GM18909 (cell line): ENCODE measurements around the gene LDLRAD3.

ENCODE experiments used
- ATAC-seq: cut with Tn5 transposase; IDR thresholded peaks from one replicate; pipeline ENCODE4 v1.9.1; 2021; ENCODE audit warnings: mild to moderate bottlenecking; ENCODE audit not compliant: unreplicated experiment, poor library complexity

Gene LDLRAD3

DNA sequence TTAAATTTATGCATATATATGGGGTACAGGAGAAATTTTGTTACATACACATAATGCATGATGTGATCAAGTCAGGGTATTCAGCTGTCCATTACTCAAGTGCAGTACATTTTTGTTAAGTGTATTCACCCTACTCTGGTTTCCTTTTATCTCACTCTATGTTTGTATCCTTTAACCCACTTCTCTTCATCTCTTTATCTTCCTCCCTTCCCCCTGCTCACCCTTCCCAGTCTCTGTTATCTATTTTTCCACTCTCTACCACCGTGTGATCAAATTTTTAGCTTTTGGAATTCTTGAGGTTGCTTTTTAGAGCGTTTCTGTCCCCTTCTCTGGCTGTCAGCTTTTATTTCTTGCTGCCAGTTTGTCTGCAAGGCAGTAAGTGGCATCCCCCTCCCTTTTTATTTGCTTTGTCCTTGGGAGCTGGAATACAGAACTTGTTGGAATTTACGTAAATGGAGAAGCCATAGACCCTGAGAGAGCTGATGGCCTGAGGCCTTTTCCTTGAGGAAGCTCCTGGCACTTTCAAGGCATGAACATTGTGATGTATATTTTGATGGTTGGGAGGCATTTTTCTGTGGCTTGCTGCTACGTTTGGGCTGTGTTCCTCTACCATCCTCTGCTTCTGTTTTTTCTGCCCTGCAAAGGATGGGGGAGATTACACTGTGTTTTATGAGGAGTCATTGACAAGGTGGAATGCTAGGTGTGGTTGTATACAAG, 148.6 kb downstream of the LDLRAD3 start:
- ATAC-seq: no peak

DNA sequence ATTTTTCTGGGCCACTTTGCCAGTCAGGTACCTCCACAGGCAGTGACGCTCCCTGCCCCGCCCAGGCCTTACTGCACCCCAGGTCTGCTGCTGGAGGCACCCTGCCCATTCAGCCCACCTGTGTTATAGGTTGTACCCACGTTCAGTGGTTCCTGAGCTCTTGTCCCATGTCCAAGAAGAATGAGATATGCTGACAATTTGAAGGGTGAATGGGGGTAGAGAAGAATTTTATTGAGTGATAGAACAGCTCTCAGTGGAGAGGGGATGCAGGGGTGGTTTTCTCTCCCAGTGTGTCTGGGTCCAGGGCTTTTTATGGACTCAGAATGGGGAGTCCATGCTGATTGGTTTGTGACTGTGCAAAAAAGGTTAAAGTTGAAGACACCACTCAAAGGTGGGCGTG, 149.7 kb downstream of the LDLRAD3 start:
- ATAC-seq: no peak

DNA sequence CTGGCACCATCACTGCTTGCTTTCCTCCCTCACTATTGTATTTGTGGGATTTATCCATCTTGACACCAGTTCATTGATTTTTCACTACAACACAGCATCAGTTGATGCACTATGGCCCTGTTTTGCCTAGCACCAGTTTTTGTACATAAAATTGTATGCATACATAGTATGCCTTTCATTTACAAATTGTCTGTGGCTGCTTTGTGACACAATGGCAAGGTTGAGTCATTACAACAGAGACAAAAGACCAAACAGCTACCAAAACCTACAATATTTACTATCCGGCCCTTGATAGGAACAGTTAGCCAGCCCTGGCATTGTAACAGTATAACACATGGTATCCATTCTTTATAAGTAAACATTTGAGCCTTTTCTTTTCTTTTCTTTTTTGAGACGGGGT, 150.3 kb downstream of the LDLRAD3 start:
- no peak for ATAC-seq

DNA sequence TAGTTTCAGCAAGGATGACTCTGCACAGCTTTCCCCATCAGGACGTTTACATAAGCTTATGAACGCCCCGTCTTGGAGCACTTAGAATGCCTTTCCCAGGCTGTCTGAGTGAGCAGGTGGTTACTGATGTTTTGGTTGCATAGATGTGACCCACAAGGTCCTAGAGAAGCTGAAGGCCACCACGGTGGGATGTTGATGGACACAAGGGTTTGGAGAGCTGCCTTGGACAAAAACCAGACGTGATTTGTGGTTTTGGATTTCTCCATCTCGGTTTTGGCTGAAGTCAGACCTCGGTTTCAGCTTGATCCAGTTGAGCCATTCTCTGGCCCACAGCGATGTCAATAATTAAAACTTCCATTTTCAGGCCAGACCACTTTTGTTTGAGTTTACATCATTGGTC, 151.9 kb downstream of the LDLRAD3 start:
- ATAC-seq: no peak

DNA sequence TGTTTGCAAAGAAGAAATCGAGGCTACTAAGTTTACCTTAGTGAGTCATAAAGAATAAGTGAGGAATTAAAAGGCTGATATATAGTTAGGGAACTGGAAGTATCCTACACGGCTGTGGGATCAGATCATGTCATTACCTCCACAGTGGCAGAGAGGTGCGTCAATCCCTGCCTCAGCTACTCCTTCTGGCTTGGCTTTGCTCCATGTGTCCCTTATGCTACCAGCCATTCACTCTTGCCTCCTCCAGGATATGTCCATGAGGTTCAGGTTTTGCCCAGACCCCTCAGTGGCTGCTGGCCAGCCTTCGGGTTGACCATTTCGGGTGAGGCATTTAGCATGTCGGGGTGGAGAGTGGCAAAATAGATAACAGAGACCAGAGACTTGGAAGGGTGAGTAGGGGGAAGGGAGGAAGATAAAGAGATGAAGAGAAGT, 153.4 kb downstream of the LDLRAD3 start:
- no peak for ATAC-seq

DNA sequence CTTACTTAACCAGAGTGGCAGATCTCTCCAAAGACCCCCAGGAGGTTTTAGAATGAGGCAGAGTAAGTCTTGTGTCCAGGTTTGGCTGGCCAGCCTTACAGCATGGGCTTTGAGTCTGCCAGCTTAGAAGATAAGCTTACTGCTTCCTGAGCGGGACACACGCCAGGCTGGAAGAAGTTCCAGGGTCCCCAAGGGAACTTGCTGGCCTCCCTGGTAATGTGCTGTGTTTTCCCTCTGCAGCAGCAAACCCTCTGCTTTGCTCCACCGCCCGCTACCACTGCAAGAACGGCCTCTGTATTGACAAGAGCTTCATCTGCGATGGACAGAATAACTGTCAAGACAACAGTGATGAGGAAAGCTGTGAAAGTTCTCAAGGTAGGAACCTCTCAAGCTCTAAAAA, 154.2 kb downstream of the LDLRAD3 start:
- ATAC-seq: no peak

DNA sequence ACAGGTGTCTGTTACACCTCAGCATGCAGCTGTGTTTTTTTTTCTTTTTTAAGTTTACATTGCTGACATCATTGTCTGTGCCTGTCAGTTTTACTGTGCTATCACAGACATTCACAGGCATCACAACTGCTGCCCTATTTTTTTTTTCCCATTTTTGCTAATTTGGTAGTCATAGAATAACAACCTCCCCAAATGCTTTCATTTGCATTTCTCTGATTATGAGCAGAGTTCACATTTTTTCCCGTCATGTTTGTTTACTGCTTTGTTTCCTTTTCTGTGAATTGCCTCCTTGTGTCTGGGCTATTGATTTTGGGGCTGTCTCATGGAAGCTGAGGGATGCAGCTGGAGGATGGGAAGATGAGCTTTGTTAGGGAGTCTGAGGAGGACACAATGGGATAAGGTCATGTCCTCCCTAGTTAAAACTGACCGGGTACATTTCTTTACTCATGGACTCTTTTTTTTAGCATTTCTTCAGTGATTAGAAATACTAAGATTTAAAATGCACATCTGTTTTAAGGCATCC, 155.1 kb downstream of the LDLRAD3 start:
- ATAC-seq: no peak

DNA sequence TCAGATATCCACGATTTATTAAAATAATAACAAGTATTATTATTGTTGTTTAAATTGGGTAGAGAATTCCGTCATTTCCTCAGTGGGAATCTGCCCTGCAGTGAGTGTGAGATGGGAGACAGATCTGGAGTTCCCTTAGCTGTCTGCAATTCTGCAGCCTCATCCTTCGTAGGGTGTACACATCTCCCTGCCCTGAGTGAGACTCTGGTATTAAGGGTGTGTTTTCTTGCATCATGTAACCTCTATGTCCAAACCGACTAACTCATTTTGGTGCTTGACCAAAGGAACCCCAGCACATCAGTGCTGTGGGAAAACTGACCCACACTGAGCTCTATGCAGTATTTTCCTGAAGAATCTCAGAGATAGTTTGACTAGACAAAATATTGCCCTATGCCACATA, 157.6 kb downstream of the LDLRAD3 start:
- no peak for ATAC-seq

DNA sequence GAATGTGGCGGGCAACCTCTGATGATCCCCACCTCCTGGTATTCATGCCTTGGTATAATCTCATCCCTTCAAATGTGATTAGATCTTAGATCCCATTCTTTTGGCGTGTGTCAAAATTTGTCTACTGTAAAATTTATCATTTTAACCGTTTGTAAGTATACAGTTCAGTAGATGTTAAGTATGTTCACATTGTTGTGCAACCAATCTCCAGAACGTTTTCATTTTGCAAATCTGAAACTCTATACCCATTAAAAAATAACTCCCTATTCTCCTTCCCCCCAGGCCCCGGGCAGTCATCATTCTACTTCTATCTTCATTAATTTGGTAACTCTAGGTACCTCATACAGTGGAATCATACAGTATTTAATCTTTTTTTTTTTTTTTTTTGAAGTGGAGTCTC, 159.0 kb downstream of the LDLRAD3 start:
- ATAC-seq: no peak

DNA sequence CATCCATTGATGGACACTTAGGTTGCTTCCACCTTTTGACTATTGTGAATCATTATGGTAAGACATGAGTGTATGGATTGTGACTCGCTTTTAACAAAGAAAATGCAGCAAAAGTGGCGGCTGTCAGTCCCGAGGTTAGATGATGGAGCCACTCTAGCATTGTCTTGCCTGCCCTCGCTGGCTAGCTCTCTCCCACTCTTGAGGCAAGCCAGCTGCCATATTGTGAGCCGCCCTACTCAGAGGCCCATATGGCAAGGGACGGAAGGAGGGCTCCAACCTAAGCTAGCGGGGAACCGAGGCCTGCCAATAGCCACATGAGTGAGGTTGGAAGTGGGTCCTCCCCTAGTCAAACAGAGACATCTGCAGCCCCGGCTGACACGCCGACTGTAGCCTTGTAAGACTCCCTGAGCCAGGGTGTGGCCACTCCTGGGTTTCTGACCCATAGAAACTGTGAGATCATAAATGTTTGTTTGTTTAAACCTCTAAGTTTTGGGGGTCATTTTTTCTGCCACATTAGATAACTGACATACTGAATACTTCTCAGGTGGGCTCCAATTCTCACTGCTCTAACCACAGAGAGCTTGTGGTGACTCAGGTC, 160.2 kb downstream of the LDLRAD3 start:
- no peak for ATAC-seq

DNA sequence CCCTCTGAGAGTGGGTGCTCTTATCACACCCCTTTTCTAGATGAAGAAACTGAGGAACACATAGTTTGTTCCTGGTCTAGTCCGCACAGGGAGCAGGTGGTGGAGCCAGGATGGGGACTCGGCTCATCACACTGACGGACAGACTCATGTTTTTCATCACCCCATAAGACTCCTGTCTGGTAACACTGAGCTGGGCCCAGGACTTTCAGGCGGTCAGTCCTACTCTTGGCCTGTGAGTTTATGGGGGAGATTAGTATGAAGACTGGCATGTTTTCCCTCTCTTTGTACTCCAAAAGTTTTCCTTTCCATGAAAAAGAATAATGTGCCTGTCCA, 160.8 kb downstream of the LDLRAD3 start:
- ATAC-seq: no peak

DNA sequence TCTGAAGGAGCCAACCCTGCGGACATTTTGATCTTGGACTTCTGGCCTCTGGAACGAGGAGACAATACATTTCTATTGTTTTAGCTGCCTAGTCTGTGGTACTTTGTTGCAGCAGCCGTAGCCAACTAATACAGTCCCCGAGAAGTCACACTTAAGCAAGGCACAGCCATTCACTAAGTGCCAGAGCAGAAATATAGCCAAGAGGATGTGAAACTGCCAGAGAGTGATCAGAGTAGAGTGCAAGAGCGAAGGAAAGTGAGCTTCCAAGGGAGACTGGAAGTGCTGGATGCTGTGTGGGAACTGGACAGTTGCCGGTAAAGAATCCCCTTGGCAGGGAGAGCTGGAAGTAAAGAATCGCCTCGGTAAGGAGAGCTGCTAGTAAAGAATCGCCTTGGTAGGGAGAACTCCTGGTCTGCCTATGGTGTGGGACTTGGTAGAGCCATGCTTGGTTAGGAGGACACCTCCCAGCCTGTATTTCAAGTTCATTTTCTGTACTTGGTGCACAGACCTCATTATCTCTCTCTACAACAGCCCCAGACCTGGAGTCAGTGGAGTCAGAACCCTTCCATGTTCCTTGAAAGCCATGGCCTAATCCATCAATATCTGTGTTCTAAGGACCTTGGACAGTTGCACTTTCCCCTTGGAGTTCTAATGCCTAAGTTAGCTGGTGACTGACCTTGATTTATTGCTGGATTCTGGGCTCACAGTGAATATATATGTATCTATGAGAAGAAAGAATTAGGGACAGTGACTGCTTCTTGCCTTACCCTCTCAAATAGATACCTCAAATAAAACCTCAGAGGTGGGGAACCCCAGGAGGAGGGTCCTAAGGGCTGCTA, 162.1 kb downstream of the LDLRAD3 start:
- ATAC-seq: no peak

DNA sequence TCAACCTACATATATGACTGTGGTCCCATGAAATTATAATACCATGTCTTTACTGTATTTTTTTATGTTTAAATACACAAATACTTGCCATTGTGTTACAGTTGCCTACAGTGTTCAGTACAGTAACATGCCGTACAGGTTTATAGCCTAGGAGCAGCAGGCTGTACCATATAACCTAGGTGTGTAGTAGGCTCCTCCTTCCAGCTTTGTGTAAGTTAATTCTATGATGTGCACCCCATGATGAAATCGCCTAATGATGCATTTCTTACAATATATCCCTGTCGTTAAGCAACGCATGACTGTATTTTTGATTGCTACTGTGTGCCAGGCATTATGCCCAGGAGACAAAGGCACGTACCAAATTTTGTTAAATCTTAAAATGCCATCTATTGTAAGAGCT, 163.7 kb downstream of the LDLRAD3 start:
- no peak for ATAC-seq

DNA sequence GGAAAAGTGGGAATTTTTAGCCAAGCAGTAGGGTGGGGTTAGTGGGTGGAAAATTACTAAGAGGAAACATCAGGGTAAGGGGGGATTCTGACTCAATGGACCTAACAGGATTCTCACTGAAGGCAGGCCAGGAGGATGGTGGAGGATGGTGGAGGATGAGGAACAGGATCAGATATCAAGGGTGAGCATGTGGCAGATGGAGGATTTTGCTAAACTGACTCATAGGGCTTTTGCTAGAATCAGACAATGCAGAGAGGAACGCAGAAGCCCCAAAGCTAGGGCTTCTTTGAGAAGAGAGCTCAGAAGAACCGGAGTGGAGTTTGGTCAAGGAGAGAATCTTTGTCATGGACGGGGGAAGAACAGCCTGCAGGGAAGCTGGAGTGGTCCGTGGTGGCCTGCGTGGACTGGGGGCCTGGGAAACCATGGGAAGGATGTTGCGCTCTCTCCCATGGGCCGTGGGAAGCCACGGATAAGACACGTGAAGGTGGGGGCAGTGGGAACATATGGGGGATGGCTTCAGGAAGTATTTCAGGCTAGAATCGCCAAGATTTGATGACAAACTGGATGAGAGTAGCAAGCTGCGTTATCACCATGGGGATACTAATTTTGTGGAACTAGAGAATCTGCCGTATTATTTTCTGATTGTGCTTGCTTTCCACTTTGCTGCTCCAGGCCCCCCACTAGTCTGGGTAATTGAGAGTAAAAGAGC, 165.2 kb downstream of the LDLRAD3 start:
- ATAC-seq: no peak

DNA sequence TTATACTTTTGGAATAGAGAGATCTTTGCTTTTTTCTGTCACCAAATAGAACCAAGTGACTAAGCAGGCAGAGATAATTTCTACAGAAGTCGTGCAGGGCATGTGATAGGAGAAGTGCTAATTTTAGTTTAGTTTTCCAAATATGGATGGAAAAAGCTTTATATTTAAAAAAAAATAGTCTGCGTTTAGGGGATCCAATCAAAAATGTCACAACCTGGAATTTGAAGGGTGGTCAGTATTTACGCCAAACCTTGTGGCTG, 165.7 kb downstream of the LDLRAD3 start:
- no peak for ATAC-seq

DNA sequence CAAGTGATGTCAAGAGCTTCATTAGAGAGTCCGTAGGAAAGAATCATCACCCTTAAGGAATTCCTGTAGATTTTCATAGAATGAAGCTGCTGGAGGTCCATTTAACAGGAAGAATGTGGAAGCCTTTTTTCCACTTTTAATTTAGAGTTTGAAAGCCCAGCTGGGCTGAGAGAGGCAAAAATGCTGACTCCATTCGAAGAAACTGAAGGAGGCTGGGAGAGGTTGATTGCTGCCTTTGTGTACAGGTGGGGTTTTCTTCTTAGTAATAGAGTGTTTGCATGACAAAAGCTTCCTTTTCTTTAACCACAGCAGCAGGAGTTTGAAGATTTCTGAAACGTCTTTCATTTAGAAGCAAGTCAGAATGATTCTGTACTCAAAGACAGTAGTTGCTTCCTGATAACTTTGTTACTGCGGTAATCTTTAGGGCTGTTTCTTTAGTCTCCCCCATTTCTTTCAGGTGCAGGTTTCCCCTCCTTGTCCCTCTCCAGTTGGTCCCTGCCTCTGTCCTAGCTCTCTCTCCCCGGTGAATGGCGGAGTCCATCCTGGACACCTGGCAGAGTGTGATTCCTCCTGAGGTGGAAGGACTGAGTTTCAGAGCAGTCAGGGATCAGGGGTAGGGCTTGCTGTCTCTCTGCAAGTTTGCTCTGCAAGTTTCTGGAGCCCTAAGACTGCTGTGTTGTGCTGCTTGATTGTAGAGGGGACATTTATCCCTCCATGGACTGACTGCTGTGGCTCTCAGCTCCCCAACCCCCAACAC, 166.2 kb downstream of the LDLRAD3 start:
- no peak for ATAC-seq

DNA sequence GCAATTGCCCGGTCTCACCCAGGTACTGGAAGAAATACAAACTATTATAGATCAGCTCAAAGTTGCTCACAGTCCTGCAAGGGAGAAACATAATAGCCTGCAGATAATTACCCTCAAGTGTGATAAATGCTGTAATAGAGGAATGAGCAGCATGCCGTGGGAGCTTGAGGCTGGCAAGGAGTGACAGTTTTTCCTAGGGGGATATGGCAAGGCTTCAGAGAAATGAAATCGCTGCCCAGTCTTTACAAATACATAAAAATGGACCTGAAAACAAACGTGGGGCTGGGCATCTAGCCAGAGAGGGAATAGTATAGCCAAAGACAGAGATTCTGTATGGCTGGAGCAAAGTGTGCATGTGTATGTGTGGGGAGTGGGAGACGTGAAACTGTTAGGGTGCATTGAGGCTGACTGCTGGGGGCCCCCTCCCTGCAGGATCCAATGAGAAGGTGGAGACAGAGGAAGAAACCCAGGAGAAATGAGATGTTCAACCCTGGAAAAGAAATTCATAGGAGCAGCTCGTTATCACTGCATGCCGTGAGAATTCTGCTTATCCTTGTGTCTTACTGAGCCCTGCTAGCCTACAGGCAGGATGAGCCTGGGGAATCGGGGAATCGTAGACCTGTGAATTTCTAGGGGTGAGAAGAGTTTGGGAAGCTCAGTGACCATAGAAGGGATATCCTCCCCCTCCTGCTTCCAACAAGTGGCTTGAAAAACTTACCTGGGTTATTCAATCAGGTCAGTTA, 167.0 kb downstream of the LDLRAD3 start:
- ATAC-seq: no peak

DNA sequence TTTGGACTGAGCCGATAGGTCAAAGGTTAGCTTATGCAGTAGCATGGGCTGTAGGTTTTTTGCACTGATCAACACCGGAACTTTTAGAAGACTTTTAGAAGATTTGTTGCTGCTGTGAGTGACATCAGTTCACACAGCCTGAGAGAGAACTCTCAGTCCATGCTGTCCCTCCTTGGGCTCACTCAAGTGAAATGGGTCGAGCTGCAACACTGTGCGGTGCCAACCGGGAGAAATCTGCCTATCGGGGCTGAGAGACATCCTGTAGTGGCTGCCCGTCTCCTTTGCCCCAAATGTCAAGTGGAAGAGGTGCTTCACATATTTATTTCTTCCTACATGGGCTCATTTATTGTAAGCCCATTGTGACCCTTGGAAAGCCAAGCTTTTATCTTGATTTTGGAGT, 170.2 kb downstream of the LDLRAD3 start:
- no peak for ATAC-seq

DNA sequence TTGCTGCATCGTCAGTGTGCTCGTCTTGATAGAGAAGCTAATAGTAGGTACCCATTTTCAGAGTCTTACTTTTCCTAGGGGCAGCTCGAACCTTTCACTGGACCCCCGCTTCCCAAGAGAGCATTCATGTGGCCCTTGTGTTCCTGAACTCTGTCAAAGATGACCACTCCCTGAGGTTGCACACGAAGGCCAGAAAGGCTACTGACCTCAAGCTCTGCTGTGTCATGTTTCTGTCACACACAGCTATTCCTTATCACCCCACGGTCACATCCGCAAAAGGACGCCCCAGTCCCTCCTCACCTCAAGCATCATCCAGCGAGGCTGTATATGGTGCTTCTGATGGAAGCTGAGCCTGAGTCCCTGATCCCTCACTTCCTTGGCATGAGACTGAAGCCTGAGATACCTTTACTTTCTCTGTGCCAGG, 171.5 kb downstream of the LDLRAD3 start:
- no peak for ATAC-seq

DNA sequence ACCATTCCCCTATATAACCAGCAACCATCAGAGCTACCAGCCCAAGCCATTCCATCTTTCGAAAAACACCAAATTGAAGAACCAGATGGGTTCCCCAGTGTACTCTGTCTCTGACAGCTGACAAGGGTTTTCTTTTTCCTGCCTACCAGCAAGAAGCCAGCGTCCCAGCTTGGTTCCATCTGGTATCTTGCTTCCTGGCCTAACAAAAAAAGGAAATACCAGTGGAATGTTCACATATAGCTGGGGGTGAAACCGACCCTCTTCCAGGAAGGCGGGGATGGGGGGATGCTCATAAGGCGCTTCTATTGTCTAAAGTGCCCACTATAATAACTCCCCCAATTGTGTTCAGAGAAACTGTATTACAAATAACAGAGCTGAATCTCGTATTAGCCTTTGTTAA, 172.3 kb downstream of the LDLRAD3 start:
- ATAC-seq: no peak
